NCI-H146 treated with DMSO at 0.1 percent for 48 hours (cell line): ENCODE results near the gene VAT1L.
"Not testable (repeated sequence)": the region's sequence is repeated elsewhere in the genome, so short reads cannot be mapped to it uniquely, and the experiment has no call there.

ENCODE experiments used
- DNase-seq: peaks from one replicate; lab custom pipeline; 2025; ENCODE audit not compliant: unreplicated experiment; lab: John Stamatoyannopoulos, UW

Gene VAT1L

GRCh38 chr16:77987810-77988209, 199.4 kb downstream of the VAT1L start:
- no peak for DNase-seq

DNA sequence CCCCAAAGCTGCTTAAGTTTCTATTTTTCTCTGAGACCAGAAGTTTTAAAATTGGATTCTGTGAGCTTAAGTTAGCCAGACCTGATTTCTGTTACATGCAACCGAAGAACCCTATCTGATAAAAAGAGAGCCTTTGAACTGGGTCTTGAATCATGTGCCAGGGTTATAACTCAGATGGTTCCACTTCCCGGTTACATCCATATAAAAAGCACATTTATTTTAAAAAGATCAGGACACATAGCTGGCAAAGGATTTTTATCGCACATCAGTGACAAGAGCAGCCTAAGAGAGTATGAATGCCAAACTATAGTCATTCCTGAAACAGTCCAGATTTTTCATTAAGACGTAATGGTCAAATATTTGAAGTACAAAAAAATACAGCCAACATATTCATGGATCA, 201.5 kb downstream of the VAT1L start:
- no peak for DNase-seq

- DNase-seq: no peak
Observed at GRCh38 chr16:77991701-77992100, 203.3 kb downstream of the VAT1L start.

DNA sequence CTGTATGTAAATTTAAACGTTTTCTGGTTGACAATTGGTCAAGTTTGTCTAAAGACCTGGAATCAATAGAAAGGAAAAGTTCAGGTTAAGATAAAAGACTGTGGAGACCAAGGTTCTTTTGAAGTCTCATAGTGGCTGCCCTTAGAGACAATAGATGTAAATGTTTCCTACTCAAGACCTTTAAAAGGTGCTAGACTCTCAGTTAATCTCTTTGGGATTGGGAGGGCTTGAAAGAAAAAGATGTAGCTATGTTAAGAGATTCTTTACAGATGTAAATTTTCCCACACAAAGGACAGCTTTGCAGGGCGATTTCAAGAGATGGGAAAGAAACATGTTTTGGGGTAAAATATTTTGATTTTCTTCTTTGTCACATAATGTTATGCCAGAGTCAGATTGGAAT, 204.0 kb downstream of the VAT1L start:
- DNase-seq: not testable (repeated sequence)

GRCh38 chr16:77993111-77993985, 205.0 kb downstream of the VAT1L start:
- DNase-seq: no peak

GRCh38 chr16:77995843-77996455, 207.6 kb downstream of the VAT1L start:
- DNase-seq: no peak

GRCh38 chr16:77998350-77999023, 210.1 kb downstream of the VAT1L start:
- DNase-seq: no peak

- DNase-seq: no peak
Observed at GRCh38 chr16:78001451-78002025, 213.2 kb downstream of the VAT1L start.

GRCh38 chr16:78002915-78003538, 214.7 kb downstream of the VAT1L start:
- peak; percentile 80 for DNase-seq

DNA sequence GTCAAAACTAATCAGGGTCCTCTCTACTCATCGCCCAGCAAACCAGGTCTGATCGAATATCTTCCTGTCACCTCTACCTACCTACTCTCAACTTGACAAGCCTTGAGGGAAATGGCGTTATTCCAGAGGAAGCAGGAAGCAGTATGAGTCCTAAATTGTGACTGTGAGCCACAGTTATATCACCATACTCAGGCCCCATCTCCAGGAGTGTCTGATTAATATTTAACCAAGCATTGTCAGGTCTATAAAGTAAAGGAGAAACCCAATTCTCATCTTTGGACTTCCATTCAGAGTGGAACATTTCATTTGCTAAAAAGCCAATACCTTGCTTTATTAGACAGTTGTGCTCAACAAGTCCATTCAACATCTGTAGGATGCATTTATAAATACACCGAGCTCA, 216.2 kb downstream of the VAT1L start:
- DNase-seq: no peak

GRCh38 chr16:78005881-78006280, 217.5 kb downstream of the VAT1L start:
- peak; percentile 1 for DNase-seq

- DNase-seq: no peak
Observed at GRCh38 chr16:78007121-78007520, 218.8 kb downstream of the VAT1L start.

DNA sequence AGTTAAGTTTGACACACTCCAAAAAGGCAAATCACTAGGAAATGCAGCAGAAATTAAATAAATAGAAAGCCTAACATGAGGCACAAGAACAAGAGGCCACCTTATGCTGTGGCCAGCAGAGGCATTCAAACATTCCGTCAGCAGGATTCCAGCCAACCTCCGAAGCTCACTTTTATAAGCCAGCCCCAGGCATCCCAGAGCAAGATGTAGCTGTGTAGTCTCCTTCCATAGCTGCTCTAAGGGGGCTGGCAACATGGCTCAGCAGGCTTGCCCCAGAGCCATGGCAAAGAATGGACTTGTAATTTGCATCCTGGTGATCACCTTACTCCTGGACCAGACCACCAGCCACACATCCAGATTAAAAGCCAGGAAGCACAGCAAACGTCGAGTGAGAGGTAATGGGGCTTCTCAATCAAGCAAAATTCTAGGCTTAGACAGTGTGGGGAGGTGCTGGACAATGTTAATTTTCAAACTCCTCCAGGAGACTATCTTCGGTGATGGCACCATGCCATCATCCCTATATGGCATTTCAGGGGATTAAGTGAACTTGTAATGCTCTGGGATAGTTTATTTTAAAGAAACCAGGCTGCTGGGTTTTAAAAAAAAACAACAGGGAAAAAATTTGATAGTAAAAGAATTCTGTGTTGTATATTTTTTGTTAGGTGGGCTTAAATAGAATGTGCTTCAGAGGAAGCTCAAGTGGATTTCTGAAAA, 234.1 kb downstream of the VAT1L start, which contains the start of gene CLEC3A:
Gene CLEC3A, plus strand, starts transcription at position 202 of the 714 bp plus-strand sequence. Its CDS starts 79 bp downstream, at position 281.
- no peak for DNase-seq

GRCh38 chr16:78024159-78024558, 235.8 kb downstream of the VAT1L start:
- no peak for DNase-seq

GRCh38 chr16:78025631-78026030, 237.3 kb downstream of the VAT1L start:
- DNase-seq: no peak

DNA sequence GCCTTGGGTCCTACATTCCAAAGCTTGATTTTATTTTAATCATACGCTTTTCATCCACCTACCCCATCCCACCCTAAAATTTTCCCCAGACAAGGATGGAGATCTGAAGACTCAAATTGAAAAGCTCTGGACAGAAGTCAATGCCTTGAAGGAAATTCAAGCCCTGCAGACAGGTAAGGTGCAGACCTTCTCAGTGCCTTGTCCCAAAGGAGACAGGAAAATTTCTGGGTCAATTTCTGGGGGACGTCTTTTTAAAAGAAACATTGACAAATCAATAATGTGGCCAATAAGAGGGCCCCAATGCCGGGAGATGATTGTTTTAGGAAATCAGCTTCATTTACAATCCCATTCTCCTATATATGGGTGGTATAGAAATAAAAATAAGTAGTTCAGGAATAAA, 239.7 kb downstream of the VAT1L start:
- no peak for DNase-seq
